GM18861 (cell line): ENCODE measurements around the gene SPIB.
"Not testable (repeated sequence)": the region's sequence is repeated elsewhere in the genome, so short reads cannot be mapped to it uniquely, and the experiment has no call there.

Experiments used
- ATAC-seq: cut with Tn5 transposase; IDR thresholded peaks from one replicate; pipeline ENCODE4 v1.9.1; 2021; ENCODE audit not compliant: unreplicated experiment

The SPIB gene

GRCh38 chr19:50418176-50419021 is at the start of gene SPIB:
TSS of gene SPIB (plus strand) at chr19:50418938. CDS start at chr19:50418963, 25 bp downstream.
- no peak for ATAC-seq

- ATAC-seq, result no peak
Measured at GRCh38 chr19:50371914-50372475, 46.7 kb upstream of the SPIB start.

- ATAC-seq, result peak; percentile 76
Measured at GRCh38 chr19:50376166-50377050, 42.3 kb upstream of the SPIB start, which contains the start of gene NR1H2. TSS of gene NR1H2 (plus strand) at chr19:50376457. CDS start at chr19:50377606, 1,149 bp downstream.

- no peak for ATAC-seq
Measured at GRCh38 chr19:50377051-50377461, 41.7 kb upstream of the SPIB start.

- ATAC-seq, result no peak
Measured at GRCh38 chr19:50377517-50377916, 41.2 kb upstream of the SPIB start.

GRCh38 chr19:50378169-50378862 is 40.4 kb upstream of the SPIB start:
- ATAC-seq, result no peak

GRCh38 chr19:50378863-50379236 is 39.9 kb upstream of the SPIB start:
- ATAC-seq, result no peak

- ATAC-seq, result no peak
Measured at GRCh38 chr19:50379602-50380001, 39.1 kb upstream of the SPIB start.

GRCh38 chr19:50380137-50380536 is 38.6 kb upstream of the SPIB start:
- ATAC-seq, result no peak

GRCh38 chr19:50380751-50381151 is 38.0 kb upstream of the SPIB start:
- ATAC-seq, result no peak

GRCh38 chr19:50381881-50382729 is 36.6 kb upstream of the SPIB start:
- no peak for ATAC-seq

- ATAC-seq, result no peak
Measured at GRCh38 chr19:50383001-50383851, 35.5 kb upstream of the SPIB start.

- ATAC-seq, result peak; percentile 66
Measured at GRCh38 chr19:50383852-50384684, 34.7 kb upstream of the SPIB start, which contains the start of gene POLD1. TSS of gene POLD1 (plus strand) at chr19:50384347. CDS start at chr19:50398852, 14,505 bp downstream.

GRCh38 chr19:50384685-50385535 is 33.8 kb upstream of the SPIB start:
- no peak for ATAC-seq

GRCh38 chr19:50387176-50387867 is 31.4 kb upstream of the SPIB start:
- ATAC-seq, result no peak

- no peak for ATAC-seq
Measured at GRCh38 chr19:50387868-50388245, 30.9 kb upstream of the SPIB start.

- ATAC-seq, result not testable (repeated sequence)
Measured at GRCh38 chr19:50390295-50390694, 28.4 kb upstream of the SPIB start.
